ENCODE measurements around the gene SCYGR1. TPM values are rescaled to one million over a fixed set of nuclear protein-coding genes. Genes with fewer than 3 reads are reported as not detected.

The SCYGR1 gene
- polyA plus RNA-seq, 1 donor (not counting 4 experiments of a cell fraction or from before 2014, with no cell fraction given): not detected

DNA sequence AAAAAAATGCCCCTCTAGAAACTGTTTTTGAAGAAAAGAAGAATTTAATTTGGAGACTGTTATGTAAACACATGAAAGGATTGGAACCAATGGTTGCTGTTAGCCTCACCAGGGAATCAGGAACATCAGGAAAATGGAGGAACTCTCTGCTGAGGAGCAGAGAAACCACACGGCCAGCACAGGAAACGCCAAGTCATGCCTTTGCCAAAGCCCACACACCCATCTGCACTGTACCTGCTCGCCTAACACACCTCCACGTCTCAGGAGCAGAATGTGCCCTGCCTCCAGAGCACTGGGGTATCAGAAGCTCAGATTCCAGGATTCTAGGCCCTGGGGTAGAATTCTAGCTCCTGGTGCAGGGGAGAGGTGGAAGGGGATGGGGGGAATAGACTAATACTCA is 9.8 kb upstream of the SCYGR1 start:
- no peak for DNase-seq (ENCODE audit: low read depth, low spot score)
- H3K4me3 ChIP-seq (ENCODE audit: control insufficient read depth in 2 of 3, extremely low read depth in 1 of 3, insufficient read depth in 2 of 3, low read depth in 1 of 3, low read length in 3 of 3): no peak overlapping the region
- TF ChIP-seq CTCF (optimal IDR thresholded peaks at IDR 0.05 in 1 of 3, IDR thresholded peaks at IDR 0.05 in 1 of 3, conservative IDR thresholded peaks at IDR 0.05 in 1 of 3; ENCODE audit: extremely low read depth in 1 of 3, insufficient read depth in 2 of 3, low read length in 3 of 3) (no peak), EZH2 (IDR thresholded peaks at IDR 0.05; ENCODE audit: low read length) (no peak)
- no peaks in the 10 kb centered on the region for H4K20me1 ChIP-seq (ENCODE audit: control insufficient read depth, extremely low read depth, insufficient read depth, low read length)
- dilution Hi-C loops (cut with MboI; ENCODE audit: extremely low pct_ligation_motif_present, low sequenced_read_pairs): no loop called here
- H2AFZ ChIP-seq (ENCODE audit: control insufficient read depth, low read length): peak overlapping the region; percentile 91
- H3K9ac ChIP-seq (ENCODE audit: control insufficient read depth, extremely low read depth, insufficient read depth, low read length): no peak overlapping the region
- FAIRE-seq: peak; percentile 39
- no peaks in the 10 kb centered on the region for H3K9me3 ChIP-seq (ENCODE audit: control insufficient read depth, low read depth, low read length)
- H3K27ac ChIP-seq (ENCODE audit: control insufficient read depth, insufficient read depth, low read length): no peak overlapping the region
- no peaks in the 10 kb centered on the region for H3K9me1 ChIP-seq (ENCODE audit: control insufficient read depth, extremely low read depth, insufficient read depth, low read length)
- peak overlapping the region; percentile 29 for H3K4me2 ChIP-seq (ENCODE audit: control insufficient read depth, extremely low read depth, insufficient read depth, low read depth, low read length)
- H3K36me3 ChIP-seq (ENCODE audit: control insufficient read depth in 2 of 2, extremely low read depth in 1 of 2, insufficient read depth in 2 of 2, low read length in 2 of 2): no peaks in the 10 kb centered on the region
- H3K27me3 ChIP-seq (ENCODE audit: control insufficient read depth, extremely low read depth, insufficient read depth, low read length): no peaks in the 10 kb centered on the region
- H3K4me1 ChIP-seq (ENCODE audit: control insufficient read depth, extremely low read depth, insufficient read depth, low read length): peaks cover 22% of the 10 kb centered on the region
- no peaks in the 10 kb centered on the region for H3K79me2 ChIP-seq (ENCODE audit: control insufficient read depth, insufficient read depth, low read length)

DNA sequence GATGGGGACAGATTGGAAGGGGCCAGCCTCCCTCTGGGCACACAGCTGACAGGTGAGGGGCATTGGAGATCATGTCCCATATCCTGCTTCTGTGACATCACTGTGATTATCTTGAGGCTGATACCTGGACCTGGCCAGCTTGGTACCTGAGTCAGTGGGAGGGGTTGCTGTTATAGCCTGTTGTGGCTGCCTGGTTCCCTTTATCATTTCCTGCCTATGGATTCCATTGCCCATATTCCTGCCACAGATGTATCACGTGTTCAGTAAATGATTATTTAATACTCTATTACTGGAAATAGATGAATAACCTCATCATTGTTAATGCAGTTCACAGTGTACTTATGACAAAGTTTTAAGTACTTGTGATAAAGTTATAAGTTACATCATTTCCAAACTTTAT is 7.8 kb upstream of the SCYGR1 start:
- Histone ChIP-seq H2AFZ (ENCODE audit: control insufficient read depth, low read length) (peak overlapping the region; percentile 70), H3K27ac (ENCODE audit: control insufficient read depth, insufficient read depth, low read length) (peak overlapping the region; percentile 48), H3K4me3 (ENCODE audit: control insufficient read depth in 2 of 3, extremely low read depth in 1 of 3, insufficient read depth in 2 of 3, low read depth in 1 of 3, low read length in 3 of 3) (no peak overlapping the region), H3K9me3 (ENCODE audit: control insufficient read depth, low read depth, low read length) (no peaks in the 10 kb centered on the region), H3K27me3 (ENCODE audit: control insufficient read depth, extremely low read depth, insufficient read depth, low read length) (no peaks in the 10 kb centered on the region), H3K4me1 (ENCODE audit: control insufficient read depth, extremely low read depth, insufficient read depth, low read length) (peaks cover 22% of the 10 kb centered on the region), H3K79me2 (ENCODE audit: control insufficient read depth, insufficient read depth, low read length) (no peaks in the 10 kb centered on the region), H4K20me1 (ENCODE audit: control insufficient read depth, extremely low read depth, insufficient read depth, low read length) (no peaks in the 10 kb centered on the region), H3K36me3 (ENCODE audit: control insufficient read depth in 2 of 2, extremely low read depth in 1 of 2, insufficient read depth in 2 of 2, low read length in 2 of 2) (no peaks in the 10 kb centered on the region), H3K9me1 (ENCODE audit: control insufficient read depth, extremely low read depth, insufficient read depth, low read length) (no peaks in the 10 kb centered on the region), H3K4me2 (ENCODE audit: control insufficient read depth, extremely low read depth, insufficient read depth, low read depth, low read length) (peak overlapping the region; percentile 30), H3K9ac (ENCODE audit: control insufficient read depth, extremely low read depth, insufficient read depth, low read length) (no peak overlapping the region)
- TF ChIP-seq EZH2 (IDR thresholded peaks at IDR 0.05; ENCODE audit: low read length): no peak
- DNase-seq (ENCODE audit: low read depth, low spot score): peak; percentile 67
- FAIRE-seq: peak; percentile 91
- dilution Hi-C loops (cut with MboI; ENCODE audit: extremely low pct_ligation_motif_present, low sequenced_read_pairs): no loop called here

GRCh38 chr2:227394401-227394800 is 6.7 kb upstream of the SCYGR1 start:
- dilution Hi-C loops (cut with MboI; ENCODE audit: extremely low pct_ligation_motif_present, low sequenced_read_pairs): no loop called here
- Histone ChIP-seq H3K79me2 (ENCODE audit: control insufficient read depth, insufficient read depth, low read length) (no peaks in the 10 kb centered on the region), H2AFZ (ENCODE audit: control insufficient read depth, low read length) (no peak overlapping the region), H3K27me3 (ENCODE audit: control insufficient read depth, extremely low read depth, insufficient read depth, low read length) (no peaks in the 10 kb centered on the region), H3K4me3 (ENCODE audit: control insufficient read depth in 2 of 3, extremely low read depth in 1 of 3, insufficient read depth in 2 of 3, low read depth in 1 of 3, low read length in 3 of 3) (no peak overlapping the region), H3K4me2 (ENCODE audit: control insufficient read depth, extremely low read depth, insufficient read depth, low read depth, low read length) (no peak overlapping the region), H3K9me1 (ENCODE audit: control insufficient read depth, extremely low read depth, insufficient read depth, low read length) (no peaks in the 10 kb centered on the region), H3K9me3 (ENCODE audit: control insufficient read depth, low read depth, low read length) (no peaks in the 10 kb centered on the region), H3K27ac (ENCODE audit: control insufficient read depth, insufficient read depth, low read length) (no peak overlapping the region), H3K36me3 (ENCODE audit: control insufficient read depth in 2 of 2, extremely low read depth in 1 of 2, insufficient read depth in 2 of 2, low read length in 2 of 2) (no peaks in the 10 kb centered on the region), H3K9ac (ENCODE audit: control insufficient read depth, extremely low read depth, insufficient read depth, low read length) (no peak overlapping the region), H4K20me1 (ENCODE audit: control insufficient read depth, extremely low read depth, insufficient read depth, low read length) (no peaks in the 10 kb centered on the region), H3K4me1 (ENCODE audit: control insufficient read depth, extremely low read depth, insufficient read depth, low read length) (peaks cover 22% of the 10 kb centered on the region)
- DNase-seq (ENCODE audit: low read depth, low spot score) (no peak), FAIRE-seq (no peak)
- TF ChIP-seq EZH2 (IDR thresholded peaks at IDR 0.05; ENCODE audit: low read length) (no peak), CTCF (optimal IDR thresholded peaks at IDR 0.05 in 1 of 3, IDR thresholded peaks at IDR 0.05 in 1 of 3, conservative IDR thresholded peaks at IDR 0.05 in 1 of 3; ENCODE audit: extremely low read depth in 1 of 3, insufficient read depth in 2 of 3, low read length in 3 of 3) (no peak)

Data from keratinocyte (primary cell).